Brain microvascular endothelial cell (primary cell): ENCODE data around the gene CAMK1D.

ENCODE experiments used
- DNase-seq: peaks from one replicate; pipeline ENCODE4 v3.0.0-alpha.2; 2020
- H3K27ac ChIP-seq: fragments of 250-450 bp; sonication (Bioruptor Pico); 2 replicates; pipeline ENCODE4 v1.5.1; 2020; ENCODE audit warnings: mild to moderate bottlenecking, moderate library complexity
- H3K27me3 ChIP-seq: fragments of 250-450 bp; sonication (Bioruptor Pico); replicated peaks from 2 replicates; pipeline ENCODE4 v1.5.1; 2020; ENCODE audit warnings: mild to moderate bottlenecking
- H3K36me3 ChIP-seq: fragments of 250-450 bp; sonication (Bioruptor Pico); replicated peaks from 2 replicates; pipeline ENCODE4 v1.5.1; 2020; ENCODE audit warnings: mild to moderate bottlenecking
- H3K4me3 ChIP-seq: 2 replicates; pipeline ENCODE4 v1.5.1; 2011; ENCODE audit warnings: low read depth, mild to moderate bottlenecking, control low read depth, low read length, moderate library complexity
- in situ Hi-C: cut with HindIII; loops from 2 replicates; pipeline ENCODE4 v1.10.0; 2017; ENCODE audit warnings: low sequenced_read_pairs, low pct_ligation_motif_present
- TF ChIP-seq, protein P1 (sequence below): IDR thresholded peaks from 2 replicates; pipeline ENCODE4 v1.5.1; 2011; ENCODE audit warnings: low read depth, mild to moderate bottlenecking, moderate library complexity, low read length, control low read depth, inconsistent platforms; ENCODE audit errors: missing control alignments

Gene CAMK1D

DNA sequence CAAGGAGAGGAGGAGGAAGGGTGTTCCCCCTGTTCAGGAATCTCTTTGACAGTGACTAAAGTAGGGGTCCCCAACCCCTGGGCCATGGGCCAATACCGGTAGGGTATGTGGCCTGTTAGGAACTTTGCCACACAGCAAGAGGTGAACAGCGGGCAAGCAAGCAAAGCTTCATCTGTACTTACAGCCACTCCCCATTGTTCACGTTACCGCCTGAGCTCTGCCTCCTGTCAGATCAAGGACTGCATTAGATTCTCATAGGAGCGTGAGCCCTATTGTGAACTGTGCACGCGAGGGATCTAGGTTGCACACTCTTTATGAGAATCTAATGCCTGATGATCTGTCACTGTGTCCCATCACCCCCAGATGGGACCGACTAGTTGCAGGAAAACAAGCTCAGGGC lies 201.6 kb downstream of the CAMK1D start:
- DNase-seq, result no peak
- in situ Hi-C loops, result no loop called here
- TF ChIP-seq, protein P1, sequence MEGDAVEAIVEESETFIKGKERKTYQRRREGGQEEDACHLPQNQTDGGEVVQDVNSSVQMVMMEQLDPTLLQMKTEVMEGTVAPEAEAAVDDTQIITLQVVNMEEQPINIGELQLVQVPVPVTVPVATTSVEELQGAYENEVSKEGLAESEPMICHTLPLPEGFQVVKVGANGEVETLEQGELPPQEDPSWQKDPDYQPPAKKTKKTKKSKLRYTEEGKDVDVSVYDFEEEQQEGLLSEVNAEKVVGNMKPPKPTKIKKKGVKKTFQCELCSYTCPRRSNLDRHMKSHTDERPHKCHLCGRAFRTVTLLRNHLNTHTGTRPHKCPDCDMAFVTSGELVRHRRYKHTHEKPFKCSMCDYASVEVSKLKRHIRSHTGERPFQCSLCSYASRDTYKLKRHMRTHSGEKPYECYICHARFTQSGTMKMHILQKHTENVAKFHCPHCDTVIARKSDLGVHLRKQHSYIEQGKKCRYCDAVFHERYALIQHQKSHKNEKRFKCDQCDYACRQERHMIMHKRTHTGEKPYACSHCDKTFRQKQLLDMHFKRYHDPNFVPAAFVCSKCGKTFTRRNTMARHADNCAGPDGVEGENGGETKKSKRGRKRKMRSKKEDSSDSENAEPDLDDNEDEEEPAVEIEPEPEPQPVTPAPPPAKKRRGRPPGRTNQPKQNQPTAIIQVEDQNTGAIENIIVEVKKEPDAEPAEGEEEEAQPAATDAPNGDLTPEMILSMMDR, result no peak
- Histone ChIP-seq H3K4me3 (no peak overlapping the region), H3K36me3 (no peaks in the 10 kb centered on the region), H3K27me3 (no peaks in the 10 kb centered on the region), H3K27ac (no peak overlapping the region)

DNA sequence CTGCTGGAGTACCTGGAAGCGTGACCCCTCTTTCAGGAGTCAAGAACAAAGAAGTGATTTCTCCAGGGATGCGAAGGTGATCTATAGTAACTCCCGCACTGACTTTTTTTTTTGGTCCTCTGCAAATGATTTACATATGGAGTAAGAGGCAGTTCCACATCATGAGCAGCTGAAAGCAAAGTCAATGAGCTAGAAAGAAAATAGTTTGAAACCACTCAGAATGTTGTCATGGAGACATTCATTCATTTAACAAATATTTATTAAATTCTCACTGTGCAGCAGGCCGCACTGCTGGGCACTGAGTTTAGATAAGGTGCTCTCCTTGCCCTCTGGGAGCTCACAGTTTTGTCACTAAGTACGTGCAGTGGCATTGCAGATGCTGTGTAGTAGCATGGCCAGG lies 206.7 kb downstream of the CAMK1D start:
- no peaks in the 10 kb centered on the region for H3K36me3 ChIP-seq
- H3K4me3 ChIP-seq, result no peak overlapping the region
- DNase-seq, result no peak
- H3K27me3 ChIP-seq, result no peaks in the 10 kb centered on the region
- TF ChIP-seq, protein P1, result no peak
- in situ Hi-C loops, result no loop called here
- no peak overlapping the region for H3K27ac ChIP-seq

DNA sequence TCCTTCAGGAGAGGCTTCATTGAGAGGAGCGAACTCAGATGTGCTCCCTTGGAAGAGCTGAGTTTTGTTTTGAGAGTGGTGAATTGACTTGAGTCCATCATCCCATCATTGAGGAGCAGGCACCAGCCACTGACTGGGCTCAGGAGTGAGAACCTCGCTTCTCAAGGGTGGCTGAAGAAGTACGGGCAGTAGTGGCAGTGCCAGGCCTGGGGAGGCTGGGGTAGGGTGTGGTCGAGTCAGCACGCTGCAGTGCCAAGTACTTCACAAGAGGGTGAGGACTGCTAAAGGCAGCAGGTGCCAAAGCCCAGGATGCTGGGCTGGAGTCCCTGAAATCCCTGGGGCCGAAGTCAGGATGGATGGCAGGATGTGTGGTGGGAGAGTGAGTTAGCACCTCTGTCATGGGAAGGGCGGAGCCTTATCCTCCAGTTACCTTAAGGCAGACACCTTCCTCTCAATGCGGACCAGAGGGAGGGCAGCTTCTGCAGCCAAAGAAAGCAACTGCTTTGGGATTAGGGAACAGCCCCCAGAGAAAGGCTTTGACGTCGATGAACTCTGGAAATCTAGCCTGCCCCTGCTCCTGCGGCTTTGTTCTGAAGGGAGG lies 210.3 kb downstream of the CAMK1D start:
- H3K36me3 ChIP-seq, result no peaks in the 10 kb centered on the region
- in situ Hi-C loops, result no loop called here
- TF ChIP-seq, protein P1, result no peak
- H3K4me3 ChIP-seq, result no peak overlapping the region
- H3K27me3 ChIP-seq, result no peaks in the 10 kb centered on the region
- no peak for DNase-seq
- H3K27ac ChIP-seq, result no peak overlapping the region

DNA sequence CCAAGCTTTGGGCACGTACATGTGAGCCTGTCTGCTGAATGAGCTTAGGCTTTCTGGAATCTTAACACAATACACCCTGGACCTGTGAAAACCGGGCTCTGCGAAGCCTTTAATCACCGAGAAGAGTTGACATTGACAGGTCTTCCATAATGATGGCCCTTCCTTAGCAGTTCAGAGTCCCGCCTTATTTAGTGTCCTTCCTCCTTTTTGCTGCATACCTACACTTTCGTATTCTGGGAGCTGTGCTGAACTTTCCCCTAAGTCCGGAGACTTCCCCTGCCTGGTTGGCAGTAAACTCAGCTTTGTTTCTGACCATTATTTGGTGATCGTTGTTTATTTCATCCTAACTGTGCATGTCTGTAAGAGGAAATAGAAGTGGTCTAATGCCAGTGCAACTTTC lies 212.0 kb downstream of the CAMK1D start:
- Histone ChIP-seq H3K4me3 (no peak overlapping the region), H3K36me3 (no peaks in the 10 kb centered on the region), H3K27me3 (no peaks in the 10 kb centered on the region), H3K27ac (no peak overlapping the region)
- in situ Hi-C loops, result no loop called here
- TF ChIP-seq, protein P1, result no peak
- DNase-seq, result no peak

DNA sequence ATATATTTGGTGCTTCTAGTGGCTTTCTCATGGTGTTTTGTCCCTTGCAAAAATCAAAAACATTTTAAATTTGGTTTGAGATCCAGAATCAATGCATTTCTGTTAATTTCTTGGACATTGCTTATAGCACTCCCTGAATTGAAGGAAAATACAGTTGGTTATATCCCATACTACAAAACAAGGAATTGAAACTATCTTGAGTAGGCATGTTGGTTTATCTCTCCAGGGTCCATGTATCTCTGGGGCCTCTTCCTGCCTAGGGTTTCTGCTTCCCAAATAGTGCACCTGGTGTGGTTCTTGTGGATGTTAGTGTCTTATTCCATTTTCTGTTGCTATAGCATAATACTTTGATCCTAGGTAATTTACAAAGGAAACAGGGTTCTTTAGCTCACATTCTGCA lies 212.4 kb downstream of the CAMK1D start:
- H3K36me3 ChIP-seq, result no peaks in the 10 kb centered on the region
- TF ChIP-seq, protein P1, result no peak

DNA sequence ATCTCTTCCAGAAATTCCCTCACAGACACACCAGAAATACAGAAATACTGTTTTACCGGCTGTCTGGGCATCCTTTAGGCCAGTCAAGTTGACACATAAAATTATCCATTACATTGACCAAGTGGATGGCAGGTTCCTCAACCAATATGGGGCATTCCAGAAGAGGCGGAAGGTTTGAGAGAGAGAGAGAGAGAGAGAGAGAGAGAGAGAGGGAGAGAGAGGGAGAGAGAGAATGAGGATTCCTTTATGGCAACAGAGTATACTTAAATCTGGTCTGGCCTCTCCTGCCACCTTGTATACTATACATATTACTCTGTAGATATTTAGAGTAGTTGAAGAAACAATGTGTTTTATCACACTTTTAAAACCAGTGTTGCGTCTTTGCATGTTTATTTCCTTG lies 214.1 kb downstream of the CAMK1D start:
- Histone ChIP-seq H3K4me3 (no peak overlapping the region), H3K36me3 (no peaks in the 10 kb centered on the region), H3K27me3 (no peaks in the 10 kb centered on the region), H3K27ac (no peak overlapping the region)
- in situ Hi-C loops, result no loop called here
- TF ChIP-seq, protein P1, result no peak
- no peak for DNase-seq

More for the DNA sequence above, 212.4 kb downstream of the CAMK1D start:
- no peaks in the 10 kb centered on the region for H3K27me3 ChIP-seq
- H3K27ac ChIP-seq, result no peak overlapping the region
- no peak for DNase-seq
- H3K4me3 ChIP-seq, result no peak overlapping the region
- in situ Hi-C loops, result no loop called here
